GM12878 (cell line): ENCODE results near the gene DGKB. TPM values are rescaled to one million over a fixed set of nuclear protein-coding genes. Genes with fewer than 3 reads are reported as not detected.

Source experiments
- BRCA1 ChIP-seq: IDR thresholded peaks from 2 replicates; pipeline ENCODE4 v1.6.1; 2011; ENCODE audit warnings: low read depth, low read length, improper control_type of control experiment
- CBX5 ChIP-seq: sonication (generic); IDR thresholded peaks from 2 replicates; pipeline ENCODE4 v1.6.1; 2016; ENCODE audit warnings: low read depth, moderate library complexity, mild to moderate bottlenecking, inconsistent platforms
- CUX1 ChIP-seq: IDR thresholded peaks from 2 replicates; pipeline ENCODE4 v1.6.1; 2012; ENCODE audit warnings: improper control_type of control experiment, low read depth, low read length; ENCODE audit not compliant: insufficient replicate concordance
- EZH2 ChIP-seq: IDR thresholded peaks from 2 replicates; pipeline ENCODE4 v1.6.1; 2012; ENCODE audit warnings: low read depth, mild to moderate bottlenecking, control low read depth, inconsistent platforms, low read length, borderline replicate concordance; ENCODE audit not compliant: control insufficient read depth
- GATAD2B ChIP-seq: fragments of 450-650 bp; conservative IDR thresholded peaks from 2 replicates; pipeline ENCODE4 v1.6.1; 2017; ENCODE audit warnings: low read depth, mild to moderate bottlenecking, moderate library complexity
- HSF1 ChIP-seq: fragments of 150-350 bp; IDR thresholded peaks from 2 replicates; pipeline ENCODE4 v1.6.1; 2014; ENCODE audit warnings: mild to moderate bottlenecking, low read depth, low read length
- IRF5 ChIP-seq: fragments of 450-650 bp; IDR thresholded peaks from 2 replicates; pipeline ENCODE4 v1.6.1; 2017; ENCODE audit warnings: borderline replicate concordance
- POLR2A ChIP-seq: IDR thresholded peaks from 2 replicates; pipeline ENCODE4 v1.6.1; 2011; ENCODE audit warnings: low read depth, mild to moderate bottlenecking, low read length
- POU2F2 ChIP-seq: IDR thresholded peaks from 3 replicates; pipeline ENCODE4 v1.6.1; 2011; ENCODE audit warnings: low read depth, mild to moderate bottlenecking, low read length, borderline replicate concordance
- ZBTB11 ChIP-seq: fragments of 450-650 bp; formaldehyde crosslinking; IDR thresholded peaks from 2 replicates; pipeline ENCODE4 v1.5.0; 2022; ENCODE audit warnings: mild to moderate bottlenecking, missing genetic modification characterization
- ZNF24 ChIP-seq: fragments of 450-650 bp; IDR thresholded peaks from 2 replicates; pipeline ENCODE4 v1.6.1; 2017; ENCODE audit warnings: antibody characterized with exemption, mild to moderate bottlenecking
- ZNF384 ChIP-seq: IDR thresholded peaks from 2 replicates; pipeline ENCODE4 v1.6.1; 2012; ENCODE audit warnings: low read depth, mild to moderate bottlenecking, low read length, improper control_type of control experiment, borderline replicate concordance
- polyA plus RNA-seq, 11 experiments: library from polyadenylated mRNA; depleted of rRNA in 4 of 11; unstranded in 6 of 11; stranded (reverse) in 5 of 11; fragments of >200 nt; fragmentation: Nextera tagmentation in 4 of 11; fragmentation: Illumina TruSeq in 1 of 11; extraction: Ambion mirVana in 4 of 11; extraction: Trizol in 1 of 11; gene quantifications; 1 replicate in 1 of 11; 2 replicates in 10 of 11; pipeline versions ENCODE4 v1.2.1 to v1.2.3, GENCODE V29; 2011 to 2016; ENCODE audit warnings: inconsistent platforms in 2 of 11, missing spikeins in 2 of 11, low read depth in 1 of 11
- total RNA-seq, 4 experiments: library from RNA; depleted of rRNA in 3 of 4; stranded (reverse); fragments of >200 nt in 3 of 4; fragmentation: Illumina TruSeq in 1 of 4; extraction: Trizol in 1 of 4; gene quantifications; 2 replicates each; pipeline versions ENCODE4 v1.2.1 to v1.2.3, GENCODE V29; 2013 to 2021

DGKB gene
- total and polyA plus RNA-seq, 10 of the 15 experiments (the other 5 are each of a cell fraction or from before 2014, with no cell fraction given) = 0.02 to 0.10 (median 0.04) TPM; not detected in 6

- TF ChIP-seq ZBTB11 (CRISPR knock-in tag) = no peak
- no peak for TF ChIP-seq GATAD2B
- TF ChIP-seq HSF1 = no peak
- TF ChIP-seq CUX1 = no peak
- TF ChIP-seq POU2F2 = no peak
- TF ChIP-seq BRCA1 = no peak
- no peak for TF ChIP-seq CBX5
- no peak for TF ChIP-seq POLR2A
- TF ChIP-seq ZNF384 = no peak
- no peak for TF ChIP-seq IRF5
- TF ChIP-seq ZNF24 = no peak
- no peak for TF ChIP-seq EZH2
Observed at GRCh38 chr7:14414274-14414986, 488.1 kb downstream of the DGKB start (continued).
